Subcutaneous adipose tissue (tissue), 4 donors: Measurements from ENCODE around the gene CSF1R. TPM values are rescaled to one million over a fixed set of nuclear protein-coding genes. Genes with fewer than 3 reads are reported as not detected.

Experiments used
- total RNA-seq, 4 donors: library from RNA; depleted of rRNA; stranded (reverse); fragments of >200 nt; gene quantifications; one replicate each; pipeline ENCODE4 v1.1.0, GENCODE V29; 2016
- TF ChIP-seq, protein P1 (sequence below): fragments of 450-650 bp; IDR thresholded peaks from one replicate; pipeline ENCODE4 v1.5.1; 2016; ENCODE audit warnings: low read depth, mild to moderate bottlenecking, control low read depth, antibody characterized with exemption, moderate library complexity

CSF1R gene
- total RNA-seq, 4 donors from 2014 or later = 35.2 to 152 (median 79.7) TPM

DNA sequence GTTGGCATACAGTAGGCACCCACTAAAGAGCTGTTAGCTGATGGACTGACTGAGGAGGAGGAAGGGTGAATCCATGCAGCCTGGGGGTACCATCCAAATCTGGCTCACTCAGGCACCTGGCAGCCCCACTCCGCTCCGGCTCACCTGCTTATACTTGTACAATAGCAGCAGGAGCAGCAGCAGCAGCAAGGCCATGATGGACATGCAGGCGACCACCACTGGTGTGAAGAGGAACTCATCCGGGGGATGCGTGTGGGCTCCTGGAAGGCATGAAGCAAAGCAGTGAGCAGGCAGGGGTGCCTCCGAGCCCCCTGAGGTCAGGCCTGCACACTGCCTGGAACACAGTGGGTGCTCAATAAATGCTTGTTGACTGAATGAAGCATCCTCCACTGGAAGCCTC is 18.3 kb downstream of the CSF1R start:
- TF ChIP-seq, protein P1, sequence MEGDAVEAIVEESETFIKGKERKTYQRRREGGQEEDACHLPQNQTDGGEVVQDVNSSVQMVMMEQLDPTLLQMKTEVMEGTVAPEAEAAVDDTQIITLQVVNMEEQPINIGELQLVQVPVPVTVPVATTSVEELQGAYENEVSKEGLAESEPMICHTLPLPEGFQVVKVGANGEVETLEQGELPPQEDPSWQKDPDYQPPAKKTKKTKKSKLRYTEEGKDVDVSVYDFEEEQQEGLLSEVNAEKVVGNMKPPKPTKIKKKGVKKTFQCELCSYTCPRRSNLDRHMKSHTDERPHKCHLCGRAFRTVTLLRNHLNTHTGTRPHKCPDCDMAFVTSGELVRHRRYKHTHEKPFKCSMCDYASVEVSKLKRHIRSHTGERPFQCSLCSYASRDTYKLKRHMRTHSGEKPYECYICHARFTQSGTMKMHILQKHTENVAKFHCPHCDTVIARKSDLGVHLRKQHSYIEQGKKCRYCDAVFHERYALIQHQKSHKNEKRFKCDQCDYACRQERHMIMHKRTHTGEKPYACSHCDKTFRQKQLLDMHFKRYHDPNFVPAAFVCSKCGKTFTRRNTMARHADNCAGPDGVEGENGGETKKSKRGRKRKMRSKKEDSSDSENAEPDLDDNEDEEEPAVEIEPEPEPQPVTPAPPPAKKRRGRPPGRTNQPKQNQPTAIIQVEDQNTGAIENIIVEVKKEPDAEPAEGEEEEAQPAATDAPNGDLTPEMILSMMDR = no peak

DNA sequence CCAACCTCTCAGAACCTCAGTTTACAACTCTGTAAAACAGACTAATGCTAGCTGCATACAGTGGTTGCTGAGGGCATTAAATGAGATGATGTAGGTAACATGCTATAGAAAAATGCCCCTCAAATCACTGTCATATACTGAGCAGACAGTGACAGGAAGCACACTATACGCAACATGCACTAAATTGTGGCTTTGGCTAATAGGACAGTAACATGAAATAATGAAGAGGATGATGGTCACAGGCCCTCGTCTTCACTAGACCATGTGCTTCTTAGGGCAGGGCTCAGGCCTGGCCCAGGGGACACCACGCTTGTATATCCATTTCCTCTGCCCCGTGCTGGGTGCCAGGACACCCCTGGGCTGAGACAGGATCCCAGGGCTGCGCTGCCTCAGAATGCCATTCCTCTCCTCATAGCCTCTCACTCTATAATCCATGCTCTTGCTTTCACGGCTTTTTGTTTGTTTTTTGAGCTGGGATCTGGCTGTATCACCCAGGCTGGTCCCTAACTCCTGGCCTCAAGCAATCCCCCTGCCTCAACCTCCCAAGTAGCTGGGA is 18.9 kb downstream of the CSF1R start:
- TF ChIP-seq, protein P1 = no peak

DNA sequence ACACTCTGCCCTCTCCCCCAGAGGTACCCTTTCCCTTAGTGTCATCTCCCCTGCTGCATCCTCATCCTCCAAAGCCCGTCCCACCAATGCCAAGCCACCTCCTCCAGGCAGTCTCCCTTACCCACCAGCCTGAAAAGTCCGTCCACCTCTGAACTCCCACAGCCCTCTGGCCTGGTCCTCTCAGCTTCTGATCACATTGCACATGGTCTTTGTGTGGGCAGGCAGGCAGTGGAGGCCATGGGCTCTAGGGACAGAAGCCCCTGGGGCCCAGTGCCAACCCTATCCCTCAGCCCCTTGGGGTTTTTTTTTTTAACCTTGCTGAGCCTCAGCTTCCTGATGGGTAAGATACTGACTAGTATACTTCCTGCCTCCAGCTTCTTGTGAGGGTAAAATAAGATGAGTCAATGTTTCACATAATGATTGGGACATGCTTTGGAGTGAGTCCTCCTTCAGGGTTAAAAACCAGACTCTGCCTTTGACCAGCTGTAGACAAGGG is 19.4 kb downstream of the CSF1R start:
- TF ChIP-seq, protein P1 = no peak

DNA sequence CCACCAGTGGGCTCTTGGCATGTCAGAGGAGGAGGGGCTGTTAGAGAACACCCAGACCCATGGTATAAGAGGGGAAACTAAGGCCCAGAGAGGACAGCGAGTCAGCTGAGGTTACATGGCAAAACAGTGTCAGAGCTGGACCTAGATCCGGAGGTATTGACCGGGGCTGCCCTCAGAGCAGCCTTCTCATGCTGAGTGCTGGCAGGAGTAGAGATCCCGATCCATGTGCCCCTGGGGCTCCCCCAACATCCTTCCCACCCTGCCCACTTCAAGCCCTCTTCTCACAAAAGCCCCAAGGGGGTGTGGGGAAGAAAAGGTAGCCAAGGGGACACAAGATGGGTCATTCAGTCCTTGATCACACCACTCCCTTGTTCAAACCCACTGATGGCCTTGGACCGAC is 19.9 kb downstream of the CSF1R start:
- TF ChIP-seq, protein P1 = no peak

DNA sequence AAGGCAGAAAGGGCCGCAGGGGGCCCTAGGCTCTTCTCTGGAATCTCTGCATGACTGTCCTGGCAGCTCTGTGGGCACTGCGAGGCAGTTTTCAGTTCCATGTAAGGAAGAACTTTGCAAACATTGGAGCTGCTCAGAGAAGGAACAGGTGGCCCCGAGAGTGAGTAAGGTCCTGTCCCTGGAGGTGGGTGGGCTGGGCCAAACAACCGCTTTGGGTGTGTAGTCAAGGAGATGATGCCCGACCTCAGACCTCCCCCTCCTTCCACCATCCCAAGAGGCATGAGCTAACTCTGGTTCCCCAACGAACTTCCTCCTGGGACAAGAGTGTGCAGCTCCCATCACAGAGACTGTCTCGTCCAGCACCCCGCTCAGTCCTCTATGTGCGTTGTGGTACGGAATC is 20.5 kb downstream of the CSF1R start:
- TF ChIP-seq, protein P1 = no peak

DNA sequence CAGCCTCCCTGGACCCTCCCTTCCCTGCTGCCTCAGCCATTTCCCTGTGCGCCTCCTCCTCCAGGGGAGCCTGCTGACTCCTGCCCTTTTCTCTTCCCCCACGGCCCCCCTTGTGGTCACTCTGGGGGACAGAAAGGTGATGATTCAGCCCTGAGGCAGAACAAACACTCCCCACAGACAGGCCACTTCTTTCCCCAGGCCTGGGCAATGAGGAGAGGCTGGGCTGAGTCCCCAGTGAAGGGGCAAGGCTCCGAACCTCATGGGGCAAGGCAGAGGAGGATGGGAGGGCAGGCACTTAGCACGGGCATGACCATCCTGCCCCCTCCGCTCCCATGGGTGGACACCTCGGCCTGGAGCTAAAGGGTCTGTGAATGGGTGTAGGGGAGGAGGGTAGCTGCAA is 21.0 kb downstream of the CSF1R start:
- TF ChIP-seq, protein P1 = no peak

DNA sequence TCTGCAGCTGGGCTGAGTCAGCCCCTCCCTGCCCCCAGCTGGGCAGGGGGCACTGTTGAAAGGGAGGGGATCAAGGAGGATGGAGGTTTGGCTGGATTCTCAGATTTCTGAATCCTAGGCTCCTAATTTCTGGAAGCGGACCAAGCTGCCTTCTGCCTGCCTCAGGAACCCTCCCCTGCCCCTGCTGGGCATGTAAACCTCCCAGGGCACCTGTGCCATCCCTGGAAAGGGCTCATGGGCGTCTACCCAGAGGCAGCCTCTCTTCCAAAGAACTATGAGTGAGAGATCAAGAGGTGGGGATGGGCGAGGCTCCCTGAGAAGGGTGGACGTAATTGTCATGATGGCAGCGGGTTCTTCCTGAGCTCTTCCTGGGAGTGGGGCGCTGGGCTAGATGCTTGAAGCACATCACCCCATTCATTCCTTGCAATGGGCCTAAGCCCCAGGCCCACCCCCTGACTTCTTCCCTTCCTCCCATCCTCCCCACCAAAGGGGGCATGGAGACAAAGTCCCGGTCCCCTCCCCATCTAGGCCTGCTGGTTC is 21.6 kb downstream of the CSF1R start:
- TF ChIP-seq, protein P1 = no peak
